Ishikawa (cell line): ENCODE measurements around the gene RPL18A.

Source experiments
- CEBPB ChIP-seq: IDR thresholded peaks from 2 replicates; pipeline ENCODE4 v1.6.1; 2012
- CREB1 ChIP-seq: IDR thresholded peaks from 2 replicates; pipeline ENCODE4 v1.6.1; 2012; ENCODE audit warnings: low read depth
- EP300 ChIP-seq: IDR thresholded peaks from 2 replicates; pipeline ENCODE4 v1.6.1; 2012; ENCODE audit warnings: borderline replicate concordance
- RAD21 ChIP-seq: IDR thresholded peaks from 2 replicates; pipeline ENCODE4 v1.6.1; 2012; ENCODE audit warnings: low read depth
- TAF1 ChIP-seq: IDR thresholded peaks from 2 replicates; pipeline ENCODE4 v1.6.1; 2012; ENCODE audit warnings: low read depth, mild to moderate bottlenecking
- TCF12 ChIP-seq: IDR thresholded peaks from 2 replicates; pipeline ENCODE4 v1.6.1; 2012; ENCODE audit warnings: low read depth
- TEAD4 ChIP-seq: IDR thresholded peaks from 2 replicates; pipeline ENCODE4 v1.6.1; 2012
- YY1 ChIP-seq: IDR thresholded peaks from 2 replicates; pipeline ENCODE4 v1.6.1; 2012; ENCODE audit warnings: low read depth
- ZBTB7A ChIP-seq: IDR thresholded peaks from 2 replicates; pipeline ENCODE4 v1.6.1; 2012; ENCODE audit warnings: low read depth
- TF ChIP-seq, protein P1 (sequence below): IDR thresholded peaks from 2 replicates; pipeline ENCODE4 v1.6.1; 2012

GRCh38 chr19:17837972-17838371 lies 21.7 kb upstream of the RPL18A start:
- TF ChIP-seq RAD21 (no peak), CREB1 (no peak), EP300 (no peak), TAF1 (no peak), ZBTB7A (no peak), CEBPB (no peak), TEAD4 (no peak), TCF12 (no peak), YY1 (no peak)
- TF ChIP-seq, protein P1, sequence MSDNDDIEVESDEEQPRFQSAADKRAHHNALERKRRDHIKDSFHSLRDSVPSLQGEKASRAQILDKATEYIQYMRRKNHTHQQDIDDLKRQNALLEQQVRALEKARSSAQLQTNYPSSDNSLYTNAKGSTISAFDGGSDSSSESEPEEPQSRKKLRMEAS: no peak
